Measurements from ENCODE around the gene RPH3AL.

GRCh38 chr17:323181-323580 is 29.4 kb downstream of the RPH3AL start:
- no peak for TF ChIP-seq TAF1 (IDR thresholded peaks at IDR 0.05; ENCODE audit: low read depth)
- TF ChIP-seq, protein P1, sequence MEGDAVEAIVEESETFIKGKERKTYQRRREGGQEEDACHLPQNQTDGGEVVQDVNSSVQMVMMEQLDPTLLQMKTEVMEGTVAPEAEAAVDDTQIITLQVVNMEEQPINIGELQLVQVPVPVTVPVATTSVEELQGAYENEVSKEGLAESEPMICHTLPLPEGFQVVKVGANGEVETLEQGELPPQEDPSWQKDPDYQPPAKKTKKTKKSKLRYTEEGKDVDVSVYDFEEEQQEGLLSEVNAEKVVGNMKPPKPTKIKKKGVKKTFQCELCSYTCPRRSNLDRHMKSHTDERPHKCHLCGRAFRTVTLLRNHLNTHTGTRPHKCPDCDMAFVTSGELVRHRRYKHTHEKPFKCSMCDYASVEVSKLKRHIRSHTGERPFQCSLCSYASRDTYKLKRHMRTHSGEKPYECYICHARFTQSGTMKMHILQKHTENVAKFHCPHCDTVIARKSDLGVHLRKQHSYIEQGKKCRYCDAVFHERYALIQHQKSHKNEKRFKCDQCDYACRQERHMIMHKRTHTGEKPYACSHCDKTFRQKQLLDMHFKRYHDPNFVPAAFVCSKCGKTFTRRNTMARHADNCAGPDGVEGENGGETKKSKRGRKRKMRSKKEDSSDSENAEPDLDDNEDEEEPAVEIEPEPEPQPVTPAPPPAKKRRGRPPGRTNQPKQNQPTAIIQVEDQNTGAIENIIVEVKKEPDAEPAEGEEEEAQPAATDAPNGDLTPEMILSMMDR (IDR thresholded peaks at IDR 0.05; ENCODE audit: poor library complexity, severe bottlenecking) = no peak
- no peak for TF ChIP-seq EZH2 (IDR thresholded peaks at IDR 0.05; ENCODE audit: borderline replicate concordance, insufficient read depth, low read length, poor library complexity, severe bottlenecking)
- TF ChIP-seq, protein P2, sequence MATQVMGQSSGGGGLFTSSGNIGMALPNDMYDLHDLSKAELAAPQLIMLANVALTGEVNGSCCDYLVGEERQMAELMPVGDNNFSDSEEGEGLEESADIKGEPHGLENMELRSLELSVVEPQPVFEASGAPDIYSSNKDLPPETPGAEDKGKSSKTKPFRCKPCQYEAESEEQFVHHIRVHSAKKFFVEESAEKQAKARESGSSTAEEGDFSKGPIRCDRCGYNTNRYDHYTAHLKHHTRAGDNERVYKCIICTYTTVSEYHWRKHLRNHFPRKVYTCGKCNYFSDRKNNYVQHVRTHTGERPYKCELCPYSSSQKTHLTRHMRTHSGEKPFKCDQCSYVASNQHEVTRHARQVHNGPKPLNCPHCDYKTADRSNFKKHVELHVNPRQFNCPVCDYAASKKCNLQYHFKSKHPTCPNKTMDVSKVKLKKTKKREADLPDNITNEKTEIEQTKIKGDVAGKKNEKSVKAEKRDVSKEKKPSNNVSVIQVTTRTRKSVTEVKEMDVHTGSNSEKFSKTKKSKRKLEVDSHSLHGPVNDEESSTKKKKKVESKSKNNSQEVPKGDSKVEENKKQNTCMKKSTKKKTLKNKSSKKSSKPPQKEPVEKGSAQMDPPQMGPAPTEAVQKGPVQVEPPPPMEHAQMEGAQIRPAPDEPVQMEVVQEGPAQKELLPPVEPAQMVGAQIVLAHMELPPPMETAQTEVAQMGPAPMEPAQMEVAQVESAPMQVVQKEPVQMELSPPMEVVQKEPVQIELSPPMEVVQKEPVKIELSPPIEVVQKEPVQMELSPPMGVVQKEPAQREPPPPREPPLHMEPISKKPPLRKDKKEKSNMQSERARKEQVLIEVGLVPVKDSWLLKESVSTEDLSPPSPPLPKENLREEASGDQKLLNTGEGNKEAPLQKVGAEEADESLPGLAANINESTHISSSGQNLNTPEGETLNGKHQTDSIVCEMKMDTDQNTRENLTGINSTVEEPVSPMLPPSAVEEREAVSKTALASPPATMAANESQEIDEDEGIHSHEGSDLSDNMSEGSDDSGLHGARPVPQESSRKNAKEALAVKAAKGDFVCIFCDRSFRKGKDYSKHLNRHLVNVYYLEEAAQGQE (IDR thresholded peaks at IDR 0.05; ENCODE audit: borderline replicate concordance) = no peak
- no peak for TF ChIP-seq RAD21 (conservative IDR thresholded peaks at IDR 0.05)
- no peak for TF ChIP-seq POLR2AphosphoS5 (IDR thresholded peaks at IDR 0.05)
- TF ChIP-seq EP300 (conservative IDR thresholded peaks at IDR 0.05; ENCODE audit: poor library complexity, severe bottlenecking) = no peak
- TF ChIP-seq SMC3 (conservative IDR thresholded peaks at IDR 0.05; ENCODE audit: poor library complexity) = no peak
- no peak for TF ChIP-seq MXI1 (conservative IDR thresholded peaks at IDR 0.05; ENCODE audit: poor library complexity, severe bottlenecking)

All from neural cell (in vitro differentiated cells).